H1 (cell line): Measurements from ENCODE around the gene IL17RD. TPM values are rescaled to one million over a fixed set of nuclear protein-coding genes. Genes with fewer than 3 reads are reported as not detected.
A peak's percentile ranks its signal among the peaks of the same experiment; 100 is the strongest.

Experiments
- CBX5 ChIP-seq: fragments of 300-800, 300-1000 bp; sonication (generic); IDR thresholded peaks from 2 replicates; pipeline ENCODE4 v1.7.1; 2016; ENCODE audit warnings: antibody characterized with exemption, low read length, low read depth
- CBX8 ChIP-seq: fragments of 300-800, 300-1000 bp; sonication (generic); IDR thresholded peaks from 2 replicates; pipeline ENCODE4 v1.7.1; 2016; ENCODE audit warnings: low read depth, low read length, borderline replicate concordance
- HDAC2 ChIP-seq, 2 experiments: fragments of 300-600 bp in 1 of 2; sonication (generic) in 1 of 2; IDR thresholded peaks; 2 replicates each; pipeline ENCODE4 v1.6.1; 2011 to 2012; ENCODE audit warnings: low read depth in 2 of 2, low read length in 2 of 2, mild to moderate bottlenecking in 2 of 2, moderate library complexity in 2 of 2, borderline replicate concordance in 1 of 2, inconsistent platforms in 1 of 2
- JUN ChIP-seq: IDR thresholded peaks from 2 replicates; pipeline ENCODE4 v1.6.1; 2011; ENCODE audit warnings: low read depth, mild to moderate bottlenecking, improper control_type of control experiment, low read length
- NANOG ChIP-seq: IDR thresholded peaks from 2 replicates; pipeline ENCODE4 v1.6.1; 2011; ENCODE audit warnings: low read length, low read depth, mild to moderate bottlenecking, inconsistent platforms; ENCODE audit not compliant: insufficient read depth, poor library complexity, severe bottlenecking
- polyA plus RNA-seq, 7 experiments: library from polyadenylated mRNA; depleted of rRNA in 3 of 7; stranded (reverse) in 5 of 7; unstranded in 2 of 7; fragments of >200 nt in 5 of 7; fragments of 200-250 nt in 2 of 7; gene quantifications; 1 replicate in 5 of 7; 2 replicates in 1 of 7; 4 replicates in 1 of 7; pipeline versions ENCODE4 v1.2.1 to v1.2.3, GENCODE V29; 2011 to 2013; ENCODE audit warnings: missing spikeins in 2 of 7, mixed read lengths in 2 of 7
- total RNA-seq: library from RNA; stranded (reverse); fragmentation: NEBNext Ultra II Directional; extraction: Animal tissue kit (Norgen Biotek cat#: 25700); gene quantifications from 2 replicates; pipeline ENCODE4 v1.2.1, GENCODE V29; 2021

The IL17RD gene
- total and polyA plus RNA-seq, 2 of the 8 experiments (the other 6 are each of a cell fraction or from before 2014, with no cell fraction given), result 10.9 to 48.9 TPM

DNA sequence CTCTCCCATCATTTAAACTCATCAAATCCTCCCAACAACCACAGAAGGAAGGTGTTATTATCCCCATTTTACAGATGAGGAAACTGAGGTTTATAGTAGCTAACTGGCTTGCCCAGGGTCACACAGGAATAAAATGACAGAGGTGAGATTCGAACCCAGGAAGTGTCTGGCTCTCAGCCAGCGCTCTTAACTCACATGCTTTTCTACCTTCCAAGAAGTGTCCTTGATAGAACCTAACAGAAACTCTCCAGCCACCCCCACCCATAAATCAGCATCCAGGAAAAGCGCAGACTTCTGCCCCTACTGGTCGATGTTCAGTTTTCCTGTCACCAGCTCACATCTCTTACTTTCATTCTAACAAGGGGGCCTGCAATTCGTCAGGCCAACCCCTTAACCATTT lies 52.9 kb downstream of the IL17RD start (continued):
- no peak for TF ChIP-seq CBX5
- no peak for TF ChIP-seq JUN
- TF ChIP-seq CBX8, result no peak
- 0 out of 4 replicates have a peak, but pooled peaks of 1 of the 2 experiments have one; percentile 73 for TF ChIP-seq HDAC2 (IDR thresholded peaks at IDR 0.05; ENCODE audit: borderline replicate concordance in 1 of 2, low read depth in 2 of 2, low read length in 2 of 2)
- TF ChIP-seq NANOG, result no peak
- TF ChIP-seq, all 59 proteins: peak for 4
